Stimulated activated CD4-positive, alpha-beta T cell treated with anti-CD3 and anti-CD28 coated beads, Interleukin-1b, Interleukin-23, amount 100 ng/mL, for 24 hours (primary cell): ENCODE data around the gene DLK1.

ENCODE experiments used
- DNase-seq, 4 experiments: peaks; one replicate each; pipeline ENCODE4 v3.0.0-alpha.2; 2020; ENCODE audit warnings: low read depth in 4 of 4, low spot score in 1 of 4

Gene DLK1

DNA sequence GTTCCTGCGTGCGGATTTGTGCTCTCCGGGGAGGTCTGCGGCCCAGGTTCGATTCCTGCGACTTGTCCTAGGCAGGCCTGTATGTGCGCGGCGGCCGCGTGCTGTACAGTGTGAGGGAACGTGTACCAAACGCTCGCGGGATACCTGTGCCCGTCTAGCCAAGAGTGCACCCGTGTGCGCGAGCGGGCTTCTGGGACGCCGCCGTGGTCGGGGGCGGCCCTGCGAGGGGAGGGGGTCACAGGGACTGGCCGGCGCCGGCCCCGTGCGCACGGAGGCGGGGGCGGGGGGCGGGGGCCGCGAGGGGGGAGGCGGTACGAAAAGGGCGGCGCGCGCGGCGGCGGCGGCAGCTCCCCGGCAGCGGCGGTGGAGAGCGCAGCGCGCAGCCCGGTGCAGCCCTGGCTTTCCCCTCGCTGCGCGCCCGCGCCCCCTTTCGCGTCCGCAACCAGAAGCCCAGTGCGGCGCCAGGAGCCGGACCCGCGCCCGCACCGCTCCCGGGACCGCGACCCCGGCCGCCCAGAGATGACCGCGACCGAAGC lies at the start of gene DLK1:
TSS of gene DLK1 (plus strand) at position 343 of the 536 bp plus-strand sequence. CDS start at position 520, 177 bp downstream.
- DNase-seq = no peak

DNA sequence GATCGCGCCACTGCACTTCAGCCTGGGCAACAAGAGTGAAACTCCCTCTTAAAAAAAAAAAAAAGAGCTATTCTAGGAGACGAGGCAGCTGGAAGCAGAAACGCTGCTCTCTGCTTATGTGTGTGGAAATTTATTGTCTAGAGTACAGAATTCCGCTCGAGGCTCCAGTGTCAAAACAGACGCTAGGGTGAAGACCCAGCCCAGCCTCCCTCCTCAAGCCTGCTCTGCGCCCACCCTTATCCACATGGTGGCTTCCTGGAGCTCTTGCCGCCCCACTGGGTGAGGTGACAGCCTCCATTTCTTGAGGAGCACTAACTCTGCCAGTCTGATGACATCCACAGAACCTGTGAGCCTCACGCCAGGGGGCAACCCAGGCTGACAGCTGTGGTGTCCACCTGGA lies 49.5 kb upstream of the DLK1 start:
- DNase-seq = no peak

DNA sequence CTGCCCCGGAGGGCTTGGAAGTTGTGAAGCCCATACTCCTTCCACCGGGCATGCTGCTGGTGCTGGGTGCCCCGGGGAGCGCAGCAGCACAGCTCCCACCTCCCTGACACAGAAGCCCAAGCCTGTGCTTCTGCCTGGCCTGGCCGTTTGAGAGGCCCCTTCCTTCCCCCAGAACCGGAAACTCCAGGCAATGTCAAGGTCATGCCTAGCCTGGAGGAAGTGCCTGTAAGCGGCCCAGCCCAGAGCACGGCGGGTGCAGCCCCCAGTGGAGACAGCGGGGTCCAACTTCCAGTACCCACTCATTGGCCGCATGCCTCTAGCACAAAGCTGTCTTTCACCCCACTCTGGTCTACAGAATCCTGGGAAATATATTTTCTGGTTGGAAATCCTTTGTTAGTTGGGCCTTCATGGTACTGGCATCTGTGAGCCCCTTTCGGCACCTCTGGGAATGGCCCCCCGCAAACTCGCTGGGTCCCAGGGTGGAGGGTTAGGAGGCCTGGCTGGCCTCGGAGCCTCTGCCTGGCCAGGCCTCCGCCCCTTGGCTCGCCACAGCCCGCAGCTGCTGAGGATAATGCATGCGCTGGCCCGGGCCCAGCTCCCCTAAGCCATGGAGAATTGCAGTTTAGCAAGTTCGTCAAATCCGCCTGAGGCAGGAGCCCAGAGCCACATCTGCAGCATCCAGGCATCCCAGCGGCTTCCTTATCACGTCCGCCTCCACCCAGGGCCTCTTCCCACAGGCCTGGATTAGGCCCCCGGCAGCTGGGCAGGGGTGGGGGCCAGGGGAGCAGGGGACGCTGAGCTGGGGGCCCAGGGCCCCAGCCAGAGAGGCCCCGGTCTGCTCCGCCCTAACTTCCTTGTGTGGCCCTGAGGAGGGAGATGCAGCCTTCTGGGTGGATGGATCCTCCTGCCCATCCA lies 48.9 kb upstream of the DLK1 start:
- DNase-seq = no peak

DNA sequence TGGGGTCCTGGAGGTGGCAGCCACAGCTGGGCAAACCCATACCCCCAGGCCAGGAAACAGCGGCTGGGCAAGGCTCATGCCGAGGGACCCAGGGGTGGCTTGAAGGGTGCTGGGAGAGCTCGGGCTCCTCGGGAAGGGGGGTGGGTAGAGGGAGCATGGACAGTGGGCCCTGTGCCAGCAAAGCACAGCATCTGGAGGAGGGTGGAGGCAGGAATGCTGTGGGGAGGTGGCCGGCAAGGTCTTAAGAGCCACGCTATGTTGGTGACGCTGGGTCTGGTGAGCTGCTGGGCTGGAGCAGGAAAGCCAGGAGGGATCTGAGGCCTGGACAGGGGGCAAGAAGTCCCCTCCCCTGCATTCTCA lies 48.2 kb upstream of the DLK1 start:
- no peak for DNase-seq

DNA sequence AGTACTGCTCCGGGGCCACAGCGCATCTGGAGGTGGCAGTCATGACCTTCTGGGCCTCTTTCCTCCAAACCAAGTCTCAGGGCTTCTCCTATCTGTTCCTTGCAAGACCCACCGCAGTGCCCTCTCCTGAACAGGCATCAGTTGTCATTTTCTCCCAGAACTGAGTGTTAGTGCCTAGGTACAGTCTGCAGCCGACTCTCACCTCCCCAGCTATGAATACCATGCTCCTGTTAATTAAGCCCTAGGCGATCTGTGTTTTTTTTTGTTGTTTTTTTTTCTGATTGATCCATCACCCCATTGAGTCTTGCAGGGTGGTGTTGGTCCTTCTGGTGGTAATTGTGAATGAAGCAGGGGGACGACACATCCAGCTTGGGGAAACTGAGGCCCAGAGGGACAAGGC lies 47.5 kb upstream of the DLK1 start:
- no peak for DNase-seq

DNA sequence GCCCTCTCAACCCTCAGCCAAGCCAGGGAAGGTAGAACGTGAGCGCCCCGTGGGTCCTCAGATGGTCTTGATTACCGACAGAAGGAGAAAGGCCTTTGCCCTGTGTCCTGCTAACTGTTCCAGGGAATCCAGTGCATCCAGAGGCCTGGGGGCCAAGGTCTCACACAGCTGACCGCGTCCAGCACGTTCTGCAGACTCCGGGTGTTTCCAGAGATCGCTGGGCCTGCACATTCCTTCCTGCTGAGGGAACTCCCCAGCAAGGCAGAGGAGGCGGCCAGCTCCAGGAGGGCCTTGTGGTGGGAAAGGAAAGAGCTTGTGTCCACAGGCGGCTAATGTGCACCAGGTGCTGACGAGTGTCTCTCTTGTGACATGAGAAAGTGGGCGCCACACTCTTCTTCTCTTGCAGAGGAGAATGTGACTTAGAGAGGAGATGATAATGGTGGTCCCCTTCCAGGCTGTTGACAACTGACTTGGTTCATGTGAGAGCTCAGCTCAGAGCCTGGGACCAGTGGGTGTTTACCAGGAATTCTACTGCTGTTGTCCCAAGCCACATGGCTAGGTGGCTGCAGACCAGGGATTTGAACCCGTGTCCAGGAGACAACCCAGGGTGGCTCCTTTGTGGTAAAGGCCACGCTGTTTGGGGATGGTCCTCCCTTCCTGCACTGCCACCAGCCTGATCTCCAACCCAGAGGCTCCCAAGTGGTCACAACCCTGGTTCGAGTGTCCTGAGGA lies 46.8 kb upstream of the DLK1 start:
- no peak for DNase-seq

DNA sequence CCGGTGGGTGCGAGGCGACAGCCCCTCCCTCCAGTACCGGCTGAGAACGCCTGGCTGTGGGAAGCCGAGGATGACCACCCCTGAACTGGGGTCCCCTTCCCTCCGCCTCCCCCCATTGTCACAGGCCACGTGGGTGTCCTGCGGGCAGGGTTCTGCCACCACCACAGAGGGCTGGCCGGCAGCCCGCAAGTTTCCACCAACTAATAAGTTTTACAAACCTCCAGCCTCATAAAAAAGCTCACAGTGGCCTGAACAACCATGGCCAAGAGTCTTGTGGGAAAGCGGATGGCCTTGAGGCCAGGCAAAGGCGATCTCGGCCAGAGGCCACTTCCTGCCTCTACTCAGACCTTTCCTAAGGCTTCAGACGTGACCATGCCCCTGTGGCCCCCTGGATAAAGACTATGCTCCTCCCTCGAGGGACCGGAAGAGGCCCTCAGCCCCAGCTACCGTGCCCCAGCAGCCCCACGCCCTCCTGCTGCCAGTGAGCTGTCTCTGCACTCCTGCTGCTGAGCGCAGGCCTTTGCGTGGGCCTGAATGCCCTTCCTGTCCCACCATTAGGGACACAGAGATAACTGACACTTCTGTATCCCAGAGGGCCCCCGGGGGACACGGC lies 46.1 kb upstream of the DLK1 start:
- no peak for DNase-seq

DNA sequence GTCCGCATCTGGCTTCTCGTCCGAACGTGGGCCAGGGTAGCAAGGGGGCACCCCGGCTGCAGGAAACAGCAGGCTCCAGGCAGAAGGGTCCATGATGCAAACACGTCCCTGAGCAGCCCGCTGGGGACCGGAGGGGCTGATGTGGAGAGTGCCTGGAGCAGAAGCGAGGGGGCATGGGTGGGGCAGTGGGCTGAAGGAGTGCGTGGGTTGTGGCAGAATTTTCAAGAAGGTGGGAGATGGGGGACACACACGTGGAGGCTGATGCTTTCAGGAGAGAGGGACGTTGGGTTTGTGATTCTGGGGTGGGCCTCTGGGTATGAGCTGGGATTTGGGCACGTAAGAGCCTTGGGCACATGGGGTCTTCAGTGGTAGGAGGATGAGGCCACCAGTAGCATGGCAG lies 45.6 kb upstream of the DLK1 start:
- no peak for DNase-seq

DNA sequence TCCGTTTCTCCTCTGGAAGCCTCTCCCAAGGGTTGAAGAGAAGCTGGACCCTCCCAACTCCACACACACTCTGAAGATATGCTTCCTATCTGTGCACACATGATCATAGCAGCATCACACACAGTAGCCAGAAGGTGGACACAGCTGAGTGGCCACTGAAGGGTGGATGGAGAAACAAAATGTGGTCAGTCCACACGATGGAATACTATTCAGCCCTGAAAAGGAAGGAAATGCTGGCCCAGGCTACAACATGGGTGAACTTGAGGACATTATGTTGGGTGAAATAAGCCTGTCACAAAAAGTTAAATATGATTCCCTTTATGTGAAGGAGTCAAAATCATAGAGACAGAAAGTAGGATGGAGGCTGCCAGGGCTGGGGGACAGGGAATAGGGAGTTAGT lies 43.9 kb upstream of the DLK1 start:
- no peak for DNase-seq

DNA sequence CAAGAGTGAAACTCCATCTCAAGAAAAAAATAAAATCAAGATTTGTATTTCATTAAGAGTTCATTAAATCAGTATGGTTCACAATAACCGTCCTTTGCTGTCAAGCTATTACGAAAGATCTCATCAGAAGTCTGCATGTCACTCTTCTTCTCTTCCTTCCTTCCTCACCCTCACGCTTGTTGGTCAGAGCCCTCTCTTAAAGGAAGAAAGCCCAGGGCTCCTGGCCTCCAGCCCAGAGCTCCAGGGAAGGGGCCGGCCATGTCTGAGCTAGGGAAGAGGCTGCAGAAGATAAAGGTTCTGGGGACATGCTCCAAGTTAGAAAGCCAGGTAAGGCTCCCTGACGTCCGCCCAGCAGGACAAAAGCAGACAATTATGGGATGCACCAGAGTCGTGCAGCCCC lies 43.1 kb upstream of the DLK1 start:
- no peak for DNase-seq

DNA sequence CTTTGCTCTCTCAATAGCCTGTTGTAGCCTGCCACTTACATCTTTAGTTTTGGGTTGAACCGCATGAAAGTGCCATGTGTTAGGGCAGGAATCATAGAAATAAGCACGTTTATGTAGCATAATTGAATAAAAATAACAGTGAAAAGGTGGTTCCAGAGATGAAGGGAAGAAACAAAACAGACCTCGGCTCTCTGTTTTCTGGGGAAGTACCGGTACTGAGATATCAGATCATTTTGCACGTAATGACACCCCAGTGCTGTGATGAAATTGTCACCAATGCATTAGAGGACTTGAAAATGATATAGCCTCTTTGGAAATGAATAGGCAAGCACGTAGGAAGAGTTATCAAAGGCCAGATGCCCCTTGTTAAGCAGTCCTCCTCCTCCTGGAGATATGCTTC lies 42.5 kb upstream of the DLK1 start:
- no peak for DNase-seq

DNA sequence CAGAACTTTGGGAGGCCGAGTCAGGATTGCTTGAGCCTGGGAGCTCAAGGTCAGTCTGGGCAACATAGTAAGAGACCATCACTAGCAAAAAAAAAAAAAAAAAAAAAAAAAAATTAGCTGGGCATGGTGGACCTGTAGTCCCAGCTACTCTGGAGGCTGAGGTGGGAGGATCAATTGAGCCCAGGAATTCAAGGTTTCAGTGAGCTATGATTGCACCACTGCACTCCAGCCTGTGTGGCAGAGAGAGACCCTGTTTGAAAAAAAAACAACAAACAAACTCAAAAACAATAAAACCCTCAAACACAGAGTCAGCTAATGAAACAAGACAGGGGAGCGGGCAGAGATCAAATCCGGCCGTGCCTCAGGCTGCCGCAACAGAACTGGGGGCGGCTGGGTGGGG lies 41.7 kb upstream of the DLK1 start:
- no peak for DNase-seq

DNA sequence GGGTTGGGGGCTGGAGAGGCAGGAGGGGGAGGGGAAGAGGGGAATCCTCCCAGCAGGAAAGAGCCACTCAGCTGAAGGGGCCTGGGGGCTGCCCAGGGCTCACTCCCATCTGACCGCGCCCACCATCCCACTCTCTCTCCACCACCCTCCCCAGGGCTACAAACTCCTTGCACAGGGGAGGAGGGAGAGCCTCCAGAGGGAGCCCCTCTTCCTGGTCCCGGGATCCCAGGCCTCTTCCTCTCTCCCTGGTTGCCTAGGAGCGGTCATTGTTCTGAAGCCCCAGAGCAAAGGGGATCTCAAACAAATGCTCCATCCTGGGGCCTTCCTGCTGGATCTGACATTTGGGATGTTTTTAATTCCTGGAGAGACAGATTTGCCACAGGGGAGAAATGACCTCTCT lies 39.8 kb upstream of the DLK1 start:
- DNase-seq = no peak

DNA sequence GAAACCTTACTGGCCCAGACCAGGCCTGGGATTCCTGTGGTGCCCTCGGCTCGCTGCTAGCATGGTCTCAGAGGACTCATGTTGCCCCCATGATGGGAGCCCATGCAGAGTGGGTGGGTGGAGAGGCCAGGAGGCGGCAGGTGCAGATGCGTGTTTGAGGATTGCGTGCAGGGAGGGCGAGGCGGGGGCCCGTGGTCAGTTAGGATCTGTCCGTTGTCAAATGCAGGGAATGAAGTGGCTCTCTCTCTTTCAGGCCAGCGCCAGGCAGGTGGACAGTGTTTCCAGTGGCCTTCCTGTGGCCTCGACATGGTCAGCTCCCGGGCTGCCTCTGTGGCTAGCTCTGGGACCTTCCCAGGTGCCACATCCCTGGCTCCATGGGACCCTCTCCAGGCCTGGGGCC lies 39.3 kb upstream of the DLK1 start:
- DNase-seq = no peak

DNA sequence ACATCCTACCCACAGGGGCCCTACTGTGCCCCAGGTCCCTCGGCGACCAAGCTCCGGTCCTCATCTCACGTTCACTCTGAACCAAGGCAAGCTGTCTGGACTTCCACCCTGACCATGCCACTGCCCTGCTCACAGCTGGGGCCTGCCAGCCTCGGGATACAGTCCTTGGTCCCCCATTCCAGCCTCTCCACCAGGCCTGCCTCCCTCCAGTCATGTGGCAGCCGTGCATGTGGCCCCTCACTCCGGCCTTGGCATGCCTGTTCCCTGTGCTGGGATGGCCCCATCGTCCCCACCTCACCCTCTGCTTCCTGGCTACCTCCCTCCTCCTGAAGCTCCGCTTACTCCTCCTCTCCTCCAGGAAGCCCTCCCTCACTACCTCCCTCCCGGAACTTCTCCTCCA lies 38.6 kb upstream of the DLK1 start:
- no peak for DNase-seq

DNA sequence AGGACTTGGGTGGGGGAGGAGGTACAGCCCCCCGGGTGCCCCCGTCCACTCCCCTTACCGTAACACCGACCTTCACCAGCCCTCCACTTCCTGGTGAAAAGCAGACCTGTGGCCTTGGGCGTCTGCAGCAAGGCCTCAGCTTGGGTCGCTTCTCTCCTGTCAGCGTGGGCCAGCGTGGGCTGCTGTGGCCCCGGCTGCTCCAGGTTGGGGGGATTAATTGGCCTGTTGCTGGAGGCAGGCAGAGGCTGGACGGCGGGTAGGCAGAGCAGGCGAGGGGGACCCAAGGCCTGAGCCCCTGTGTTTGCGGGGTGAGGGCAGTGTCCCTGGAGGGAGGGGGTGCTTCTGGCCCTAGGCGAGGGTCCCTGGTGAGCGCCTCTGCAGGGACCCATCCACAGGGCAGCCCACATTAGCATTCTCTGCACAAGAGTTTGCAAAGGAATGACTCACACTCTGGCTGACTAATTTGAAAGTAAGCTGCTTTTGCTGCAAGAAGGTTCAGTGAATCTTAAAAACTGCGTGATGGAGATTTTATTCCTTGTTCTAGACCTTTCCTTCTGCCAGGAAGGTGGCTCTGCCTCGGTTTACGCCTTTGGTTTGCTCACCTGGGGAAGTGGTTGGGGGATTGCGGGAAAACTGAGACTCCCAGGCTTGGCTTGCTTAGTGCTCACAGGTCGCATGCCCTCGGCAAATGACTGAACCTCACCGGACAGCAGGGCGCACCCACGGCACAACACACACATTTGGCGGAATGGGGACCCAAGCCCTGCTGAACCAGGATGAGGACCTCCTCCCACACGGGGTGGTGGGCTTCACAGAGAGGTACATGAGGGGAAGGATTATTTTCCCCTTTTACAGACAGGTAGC lies 37.9 kb upstream of the DLK1 start:
- DNase-seq = no peak

DNA sequence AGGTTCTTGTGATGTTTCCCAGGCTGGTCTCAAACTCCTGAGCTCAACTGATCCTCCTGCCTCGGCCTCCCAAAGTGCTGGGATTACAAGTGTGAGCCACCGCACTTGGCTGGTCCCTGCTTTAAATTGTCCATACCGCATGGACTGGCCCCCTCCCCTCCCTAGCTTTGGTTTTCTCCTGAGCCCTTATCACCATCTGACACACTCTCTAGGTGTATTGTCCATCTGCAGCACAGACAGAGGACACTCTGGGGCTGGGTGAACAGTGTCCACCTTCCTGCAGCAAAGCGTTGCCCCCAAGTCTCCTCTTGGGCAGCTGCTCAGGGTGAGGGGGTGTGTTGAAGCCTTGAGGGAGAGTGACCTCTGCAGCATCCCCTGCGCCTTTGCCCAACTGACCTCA lies 36.0 kb upstream of the DLK1 start:
- DNase-seq = no peak

DNA sequence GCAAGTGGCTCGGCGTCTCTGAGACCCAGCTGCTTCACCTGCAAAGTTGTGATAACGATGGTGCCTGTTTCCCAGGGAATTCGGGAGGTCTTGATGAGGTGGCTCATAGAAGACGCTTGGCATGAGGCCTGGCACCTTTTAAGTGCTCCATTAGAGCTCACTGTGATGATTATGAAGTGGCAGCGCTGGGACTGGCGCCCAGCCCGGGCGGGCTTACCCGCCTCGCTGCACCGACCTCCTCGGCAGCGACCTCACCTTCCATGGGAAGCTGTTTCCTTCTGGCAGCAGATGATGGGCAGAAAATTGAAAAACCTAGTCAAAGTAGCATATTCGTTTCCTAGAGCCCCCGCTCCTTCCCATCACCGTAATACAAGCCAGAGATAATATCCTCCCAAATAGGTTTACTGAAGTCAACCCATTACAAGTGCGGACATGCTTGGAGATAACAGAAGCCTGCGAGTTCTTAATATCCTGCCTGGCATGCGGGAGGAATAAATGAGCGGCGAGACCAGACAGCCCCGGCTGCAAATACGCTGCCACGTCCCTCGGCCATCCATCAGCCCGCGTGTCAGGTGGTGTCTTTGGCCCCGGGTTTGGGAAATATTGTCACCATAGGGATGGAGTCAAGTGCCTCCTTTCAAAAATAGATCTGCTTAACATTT lies 35.2 kb upstream of the DLK1 start:
- DNase-seq = no peak

DNA sequence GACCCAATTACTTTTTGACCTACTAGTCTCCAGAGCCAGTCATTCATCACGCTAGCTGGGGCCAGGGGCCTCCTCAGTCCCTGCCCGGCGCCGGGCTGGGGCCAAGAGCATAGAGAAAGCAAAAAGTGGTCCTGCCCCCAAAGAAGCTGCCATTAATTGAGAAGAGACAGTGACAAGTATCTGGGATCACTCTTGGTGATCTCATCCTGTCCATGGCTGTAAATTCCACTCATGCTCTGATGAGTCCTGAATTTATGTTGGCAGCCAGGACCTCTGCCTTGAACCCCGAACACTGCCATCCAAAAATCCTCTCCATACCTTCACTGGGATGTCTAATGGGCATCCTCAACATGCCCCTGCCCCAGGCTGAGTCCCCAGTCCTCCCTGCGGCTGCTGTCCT lies 34.4 kb upstream of the DLK1 start:
- no peak for DNase-seq

DNA sequence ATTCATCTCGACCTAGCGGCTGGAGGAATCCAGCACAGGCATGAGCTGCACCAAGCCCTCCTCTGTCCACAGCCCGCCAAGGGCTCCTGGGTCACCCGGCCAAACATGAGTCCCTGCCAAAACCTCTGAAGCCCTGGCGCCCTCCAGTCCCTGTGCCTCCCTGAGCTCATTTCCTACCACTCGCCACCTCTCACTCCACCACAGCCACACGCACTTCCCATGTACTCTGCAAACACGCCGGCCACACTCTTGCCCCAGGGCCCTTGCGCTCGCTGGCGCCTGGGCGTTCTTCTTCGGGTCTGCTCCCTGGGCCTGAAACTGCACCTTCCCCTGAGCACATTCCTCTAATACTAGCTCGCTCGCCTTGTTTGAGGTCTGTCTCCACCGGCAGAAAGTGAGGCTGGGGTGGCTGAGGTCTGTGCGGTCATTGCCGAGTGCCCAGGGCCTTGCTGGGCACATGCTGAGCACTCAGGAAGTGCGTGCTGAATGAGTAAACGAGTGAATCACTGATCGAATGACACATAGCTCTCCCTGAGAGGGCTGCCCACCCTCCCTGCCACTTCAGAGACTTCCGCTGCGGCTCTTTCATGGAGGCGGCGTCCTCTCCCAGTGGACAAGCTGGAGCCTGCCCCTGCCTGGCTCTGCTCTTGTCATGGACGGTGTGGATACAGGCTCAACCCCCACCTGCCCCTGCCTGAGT lies 33.7 kb upstream of the DLK1 start:
- no peak for DNase-seq
